Tibial artery (tissue), 4 donors: ENCODE data around the gene KCNN2.

Experiments used
- DNase-seq, 2 donors: peaks; one replicate each; pipeline ENCODE4 v3.0.0-alpha.2; 2019
- H3K27ac ChIP-seq, 2 donors: fragments of 200-600 bp; sonication (generic) in 1 of 2; 1 replicate in 1 of 2; 2 replicates in 1 of 2; pipeline ENCODE4 v1.5.1; 2018 to 2019; ENCODE audit warnings: mild to moderate bottlenecking in 1 of 2
- H3K27me3 ChIP-seq, 2 donors: fragments of 200-600 bp; sonication (generic) in 1 of 2; one replicate each; pipeline versions ENCODE4 v1.5.1 to v1.6.0; 2016 to 2019
- H3K36me3 ChIP-seq, 3 donors: fragments of 200-600 bp; sonication (generic) in 2 of 3; one replicate each; pipeline ENCODE4 v1.5.1; 2016 to 2019; ENCODE audit warnings: mild to moderate bottlenecking in 2 of 3
- H3K4me1 ChIP-seq, 4 donors: fragments of 200-600 bp; sonication (generic) in 2 of 4; 1 replicate in 3 of 4; 2 replicates in 1 of 4; pipeline ENCODE4 v1.5.1; 2016 to 2019
- H3K4me3 ChIP-seq, 2 donors: fragments of 200-600 bp; sonication (generic) in 1 of 2; 1 replicate in 1 of 2; 2 replicates in 1 of 2; pipeline ENCODE4 v1.5.1; 2018 to 2019; ENCODE audit warnings: mild to moderate bottlenecking in 2 of 2
- H3K9me3 ChIP-seq, 3 donors: fragments of 200-600 bp; sonication (generic) in 1 of 3; one replicate each; pipeline ENCODE4 v1.5.1; 2016 to 2019
- CTCF ChIP-seq, 2 experiments: fragments of 200-600 bp in 1 of 2; fragments of 450-650 bp in 1 of 2; IDR thresholded peaks; one replicate each; pipeline ENCODE4 v1.5.1; 2017 to 2019; ENCODE audit warnings: antibody characterized with exemption in 2 of 2, mild to moderate bottlenecking in 1 of 2, moderate library complexity in 1 of 2
- intact Hi-C: fragments of 100-400 bp; cut with DNase I; formaldehyde crosslinking; loops from one replicate; pipeline ENCODE4 v1.15.0; 2023; ENCODE audit warnings: low total_unique reads

KCNN2 gene

GRCh38 chr5:114415760-114416159 lies 53.9 kb downstream of the KCNN2 start:
- H3K4me1 ChIP-seq: no peaks in the 10 kb centered on the region

GRCh38 chr5:114416254-114416653 lies 54.4 kb downstream of the KCNN2 start:
- TF ChIP-seq CTCF (IDR thresholded peaks at IDR 0.05): no peak
- no peak overlapping the region for H3K4me3 ChIP-seq
- H3K27me3 ChIP-seq: no peaks in the 10 kb centered on the region
- H3K9me3 ChIP-seq: no peaks in the 10 kb centered on the region
- no peak overlapping the region for H3K27ac ChIP-seq
- no peaks in the 10 kb centered on the region for H3K4me1 ChIP-seq
- DNase-seq: no peak
- intact Hi-C loops: no loop called here
- no peaks in the 10 kb centered on the region for H3K36me3 ChIP-seq

More at GRCh38 chr5:114415760-114416159, 53.9 kb downstream of the KCNN2 start:
- TF ChIP-seq CTCF (IDR thresholded peaks at IDR 0.05): no peak
- Histone ChIP-seq H3K27me3 (no peaks in the 10 kb centered on the region), H3K27ac (no peak overlapping the region), H3K36me3 (no peaks in the 10 kb centered on the region), H3K4me3 (no peak overlapping the region), H3K9me3 (no peaks in the 10 kb centered on the region)
- intact Hi-C loops: no loop called here
- no peak for DNase-seq

GRCh38 chr5:114417519-114417918 lies 55.6 kb downstream of the KCNN2 start:
- H3K36me3 ChIP-seq: no peaks in the 10 kb centered on the region
- H3K27ac ChIP-seq: no peak overlapping the region
- H3K9me3 ChIP-seq: no peaks in the 10 kb centered on the region
- no peak for TF ChIP-seq CTCF (IDR thresholded peaks at IDR 0.05)
- H3K27me3 ChIP-seq: no peaks in the 10 kb centered on the region
- no peak for DNase-seq
- no peak overlapping the region for H3K4me3 ChIP-seq
- intact Hi-C loops: no loop called here
- no peaks in the 10 kb centered on the region for H3K4me1 ChIP-seq

GRCh38 chr5:114418176-114419066 lies 56.6 kb downstream of the KCNN2 start:
- no peak for DNase-seq
- intact Hi-C loops: no loop called here
- no peaks in the 10 kb centered on the region for H3K36me3 ChIP-seq
- H3K9me3 ChIP-seq: no peaks in the 10 kb centered on the region
- no peaks in the 10 kb centered on the region for H3K4me1 ChIP-seq
- H3K27ac ChIP-seq: no peak overlapping the region
- H3K27me3 ChIP-seq: no peaks in the 10 kb centered on the region
- no peak overlapping the region for H3K4me3 ChIP-seq
- no peak for TF ChIP-seq CTCF (IDR thresholded peaks at IDR 0.05)

- no peak for TF ChIP-seq CTCF (IDR thresholded peaks at IDR 0.05)
These were observed 57.2 kb downstream of the KCNN2 start for GRCh38 chr5:114419067-114419388.

More at GRCh38 chr5:114419067-114419388, 57.2 kb downstream of the KCNN2 start:
- no peak for DNase-seq
- intact Hi-C loops: no loop called here
- H3K27me3 ChIP-seq: no peaks in the 10 kb centered on the region
- H3K9me3 ChIP-seq: no peaks in the 10 kb centered on the region
- no peak overlapping the region for H3K27ac ChIP-seq
- no peaks in the 10 kb centered on the region for H3K4me1 ChIP-seq
- no peak overlapping the region for H3K4me3 ChIP-seq
- H3K36me3 ChIP-seq: no peaks in the 10 kb centered on the region
